Spleen (tissue), 7 donors: ENCODE results near the gene HMGCR.

Source experiments
- POLR2A ChIP-seq, 3 donors: fragments of 450-650 bp; IDR thresholded peaks; one replicate each; pipeline ENCODE4 v1.5.1; 2017; ENCODE audit warnings: antibody characterized with exemption in 3 of 3, mild to moderate bottlenecking in 1 of 3
- TF ChIP-seq, protein P1 (sequence below), 11 experiments: fragments of 200-600 bp in 7 of 11; fragments of 450-650 bp in 4 of 11; sonication (generic) in 4 of 11; IDR thresholded peaks in 8 of 11; conservative IDR thresholded peaks in 3 of 11; 1 replicate in 7 of 11; 2 replicates in 4 of 11; pipeline versions ENCODE4 v1.4.0 to v1.8.0; 2016 to 2021; ENCODE audit warnings: antibody characterized with exemption in 11 of 11, inconsistent platforms in 4 of 11, mild to moderate bottlenecking in 1 of 11
- donor health status: DM: no; HTN: no; CAD: no; lungs with moderate emphysema.
- donor health status: DM: no; HTN: no; CAD: no.
- donor health status: DM: no; HTN: no; CAD: no.

- TF ChIP-seq, protein P1, sequence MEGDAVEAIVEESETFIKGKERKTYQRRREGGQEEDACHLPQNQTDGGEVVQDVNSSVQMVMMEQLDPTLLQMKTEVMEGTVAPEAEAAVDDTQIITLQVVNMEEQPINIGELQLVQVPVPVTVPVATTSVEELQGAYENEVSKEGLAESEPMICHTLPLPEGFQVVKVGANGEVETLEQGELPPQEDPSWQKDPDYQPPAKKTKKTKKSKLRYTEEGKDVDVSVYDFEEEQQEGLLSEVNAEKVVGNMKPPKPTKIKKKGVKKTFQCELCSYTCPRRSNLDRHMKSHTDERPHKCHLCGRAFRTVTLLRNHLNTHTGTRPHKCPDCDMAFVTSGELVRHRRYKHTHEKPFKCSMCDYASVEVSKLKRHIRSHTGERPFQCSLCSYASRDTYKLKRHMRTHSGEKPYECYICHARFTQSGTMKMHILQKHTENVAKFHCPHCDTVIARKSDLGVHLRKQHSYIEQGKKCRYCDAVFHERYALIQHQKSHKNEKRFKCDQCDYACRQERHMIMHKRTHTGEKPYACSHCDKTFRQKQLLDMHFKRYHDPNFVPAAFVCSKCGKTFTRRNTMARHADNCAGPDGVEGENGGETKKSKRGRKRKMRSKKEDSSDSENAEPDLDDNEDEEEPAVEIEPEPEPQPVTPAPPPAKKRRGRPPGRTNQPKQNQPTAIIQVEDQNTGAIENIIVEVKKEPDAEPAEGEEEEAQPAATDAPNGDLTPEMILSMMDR (IDR thresholded peaks at IDR 0.05 in 8 of 11, conservative IDR thresholded peaks at IDR 0.05 in 3 of 11) = no peak
- TF ChIP-seq POLR2A (IDR thresholded peaks at IDR 0.05) = no peak
Measured at GRCh38 chr5:75374394-75374814, 37.4 kb downstream of the HMGCR start.
